GM10847 (cell line): Measurements from ENCODE around the gene PPP1R26.

Source experiments
- POLR2A ChIP-seq: IDR thresholded peaks from 2 replicates; pipeline ENCODE4 v1.6.1; 2011; ENCODE audit not compliant: insufficient read length; ENCODE audit errors: extremely low read depth

PPP1R26 gene

DNA sequence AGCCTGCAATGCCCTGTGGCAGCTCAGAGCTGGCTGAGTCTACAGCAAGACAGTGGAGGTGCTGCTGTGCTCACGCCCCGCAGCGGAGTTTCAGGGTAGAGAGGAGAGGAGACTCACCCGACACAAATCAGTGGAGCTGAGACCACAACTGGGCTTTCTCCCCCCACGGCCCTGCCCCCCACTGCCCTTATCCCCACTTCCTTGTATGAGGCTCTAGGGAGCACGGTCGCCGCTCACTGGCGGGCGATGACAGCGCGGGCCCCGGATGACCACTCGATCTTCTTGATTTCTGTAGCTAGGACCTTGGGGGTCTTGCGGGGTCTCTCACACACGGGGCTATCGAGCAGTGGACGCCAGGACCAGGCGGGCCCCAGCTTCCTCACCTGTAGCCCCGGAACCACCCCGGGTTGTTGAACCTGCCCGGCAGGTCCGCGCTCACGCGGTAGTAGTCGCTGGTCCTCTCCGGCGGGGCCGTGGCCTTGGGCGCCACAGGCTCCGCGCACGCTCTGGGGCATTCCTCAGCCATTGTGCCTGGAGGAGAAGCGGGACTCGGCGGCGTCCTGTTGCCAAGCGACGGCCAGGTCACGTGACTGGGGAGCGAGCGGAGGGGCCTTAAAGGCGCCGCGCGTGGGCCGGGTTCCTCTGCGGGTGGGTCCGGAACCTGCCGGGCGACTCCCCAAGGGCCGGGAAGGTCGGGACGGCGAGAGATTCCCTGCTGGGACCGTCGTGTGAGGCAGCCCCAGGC, 19.9 kb downstream of the PPP1R26 start:
- no peak for TF ChIP-seq POLR2A

GRCh38 chr9:135500071-135500524, 20.5 kb downstream of the PPP1R26 start:
- no peak for TF ChIP-seq POLR2A

DNA sequence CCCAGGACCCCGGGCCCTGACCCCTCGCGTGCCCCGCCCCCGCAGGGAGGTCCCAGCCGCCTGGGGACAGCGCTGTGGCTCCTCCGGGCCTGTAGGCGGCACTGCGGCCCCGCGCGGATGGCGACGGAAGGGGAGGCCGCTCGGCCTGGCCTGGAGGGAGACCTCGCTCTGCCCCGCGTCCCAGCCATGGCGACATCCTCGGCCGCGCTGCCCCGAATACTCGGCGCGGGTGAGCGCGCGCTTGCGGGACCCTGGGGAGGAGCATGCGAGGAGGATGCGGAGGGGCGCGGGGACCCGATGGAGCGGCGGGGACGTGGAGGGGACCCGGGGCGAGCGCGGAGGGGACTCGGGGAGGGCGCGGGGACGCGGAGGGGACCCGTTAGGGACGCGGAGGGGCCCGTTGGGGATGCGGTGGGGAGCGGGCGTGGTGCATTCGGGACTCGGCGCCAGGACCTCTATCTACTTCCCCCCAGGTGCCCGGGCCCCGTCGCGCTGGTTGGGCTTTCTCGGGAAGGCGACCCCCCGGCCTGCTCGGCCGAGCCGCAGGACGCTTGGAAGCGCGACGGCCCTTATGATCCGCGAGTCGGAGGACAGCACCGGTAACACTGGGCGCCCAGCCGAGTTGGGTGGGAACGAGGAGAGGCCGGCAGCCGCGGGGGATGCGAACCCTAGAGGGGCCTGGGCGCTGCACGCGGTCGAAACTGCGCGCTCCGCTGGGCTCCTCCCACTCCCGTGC, 21.1 kb downstream of the PPP1R26 start, which contains the start of gene MRPS2:
MRPS2 (plus strand) TSS at position 158 of the 736 bp plus-strand sequence; CDS start at position 187, 29 bp downstream.
- TF ChIP-seq POLR2A = peak; percentile 81

DNA sequence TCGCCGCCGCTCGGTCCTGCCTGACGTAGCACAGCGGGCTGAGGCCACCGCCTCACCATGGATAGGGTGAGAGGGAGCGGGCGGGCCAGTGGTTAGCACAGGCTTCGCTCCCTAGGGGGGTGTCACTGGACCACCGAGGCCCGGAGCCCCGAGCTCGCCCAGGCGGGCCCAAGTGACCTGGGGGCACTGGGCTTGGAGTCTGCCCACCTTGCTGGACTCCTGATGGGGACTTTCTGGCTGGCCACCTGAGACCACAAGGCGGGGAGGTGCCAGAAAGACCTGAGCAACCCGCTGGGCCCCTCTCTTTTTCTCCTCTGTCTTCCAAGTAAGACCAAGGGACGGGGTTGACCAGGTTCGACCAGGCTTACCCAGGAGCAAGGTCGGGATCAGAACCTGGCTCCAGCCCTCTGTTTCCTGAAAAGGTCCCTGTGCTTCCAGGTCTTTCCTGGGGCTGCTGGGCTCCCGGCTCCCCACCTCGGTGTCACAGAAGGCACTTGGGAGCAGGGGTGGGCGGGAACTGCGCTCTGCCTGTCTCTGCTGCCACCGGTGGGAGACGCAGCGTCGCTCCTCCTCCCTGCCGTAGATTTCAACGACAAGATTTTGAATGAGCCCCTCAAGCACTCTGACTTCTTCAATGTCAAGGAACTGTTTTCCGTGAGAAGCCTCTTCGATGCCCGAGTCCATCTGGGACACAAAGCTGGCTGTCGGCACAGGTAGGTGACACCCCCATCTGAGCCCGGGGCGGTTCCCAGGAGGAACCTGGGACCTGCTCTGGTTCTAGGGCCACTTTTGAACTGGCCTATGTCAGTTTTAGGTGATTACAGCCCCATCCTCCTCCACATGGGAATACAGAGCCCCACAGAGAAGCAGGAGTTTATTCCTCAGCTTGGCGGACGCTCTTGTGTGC, 21.9 kb downstream of the PPP1R26 start:
- TF ChIP-seq POLR2A = no peak

DNA sequence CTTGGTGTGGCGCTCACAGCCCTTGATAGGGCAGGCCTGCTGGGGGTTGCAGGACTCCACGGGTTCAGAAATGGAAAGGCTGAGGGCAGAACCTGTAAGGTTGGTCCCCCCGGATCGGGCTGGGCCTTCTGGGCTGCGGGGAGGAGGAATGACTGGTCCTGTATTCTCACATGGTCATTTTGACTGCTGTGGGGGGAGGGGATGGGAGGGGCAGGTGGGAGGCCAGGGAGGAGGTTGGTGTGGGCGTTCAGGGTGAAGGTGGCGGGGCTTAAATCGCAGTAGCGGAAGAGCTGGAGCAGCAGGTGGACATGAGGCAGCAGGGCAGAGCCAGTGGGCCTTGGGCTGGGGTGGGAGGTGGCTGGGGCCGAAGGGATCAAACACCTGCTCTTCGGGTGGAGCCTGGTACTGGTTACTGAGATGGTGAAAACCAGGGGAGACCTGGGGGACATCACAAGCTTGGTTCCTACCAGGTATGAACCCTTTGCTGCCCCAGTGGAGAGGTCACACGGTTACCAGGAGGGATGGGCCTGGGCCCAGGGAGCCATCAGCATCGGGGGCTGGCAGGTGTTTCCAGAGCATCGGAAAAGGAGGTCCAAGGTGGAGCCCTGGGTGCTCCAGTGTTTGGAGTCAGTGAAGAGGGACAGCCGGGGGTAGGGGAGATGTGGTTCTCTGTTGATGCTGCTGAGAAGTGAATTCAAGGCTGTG, 22.7 kb downstream of the PPP1R26 start:
- no peak for TF ChIP-seq POLR2A

- no peak for TF ChIP-seq POLR2A
Measured at GRCh38 chr9:135502873-135503321, 23.3 kb downstream of the PPP1R26 start.

DNA sequence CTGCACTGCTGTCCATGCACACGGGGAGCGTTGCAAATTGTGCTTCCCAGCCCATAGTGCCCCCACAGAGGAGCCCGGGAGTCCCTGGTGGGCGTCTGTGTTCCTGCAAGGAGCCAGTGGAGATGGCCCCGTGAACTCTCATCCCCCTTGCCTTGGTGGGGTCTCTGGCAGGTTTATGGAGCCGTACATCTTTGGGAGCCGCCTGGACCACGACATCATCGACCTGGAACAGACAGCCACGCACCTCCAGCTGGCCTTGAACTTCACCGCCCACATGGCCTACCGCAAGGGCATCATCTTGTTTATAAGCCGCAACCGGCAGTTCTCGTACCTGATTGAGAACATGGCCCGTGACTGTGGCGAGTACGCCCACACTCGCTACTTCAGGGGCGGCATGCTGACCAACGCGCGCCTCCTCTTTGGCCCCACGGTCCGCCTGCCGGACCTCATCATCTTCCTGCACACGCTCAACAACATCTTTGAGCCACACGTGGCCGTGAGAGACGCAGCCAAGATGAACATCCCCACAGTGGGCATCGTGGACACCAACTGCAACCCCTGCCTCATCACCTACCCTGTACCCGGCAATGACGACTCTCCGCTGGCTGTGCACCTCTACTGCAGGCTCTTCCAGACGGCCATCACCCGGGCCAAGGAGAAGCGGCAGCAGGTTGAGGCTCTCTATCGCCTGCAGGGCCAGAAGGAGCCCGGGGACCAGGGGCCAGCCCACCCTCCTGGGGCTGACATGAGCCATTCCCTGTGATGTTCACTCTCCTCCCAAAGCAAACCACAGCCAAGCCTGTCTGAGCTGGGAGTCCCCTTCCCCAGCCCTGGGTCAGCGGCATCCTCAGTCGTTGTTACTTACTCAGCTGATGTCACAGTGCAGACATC, 24.0 kb downstream of the PPP1R26 start:
- TF ChIP-seq POLR2A = no peak

DNA sequence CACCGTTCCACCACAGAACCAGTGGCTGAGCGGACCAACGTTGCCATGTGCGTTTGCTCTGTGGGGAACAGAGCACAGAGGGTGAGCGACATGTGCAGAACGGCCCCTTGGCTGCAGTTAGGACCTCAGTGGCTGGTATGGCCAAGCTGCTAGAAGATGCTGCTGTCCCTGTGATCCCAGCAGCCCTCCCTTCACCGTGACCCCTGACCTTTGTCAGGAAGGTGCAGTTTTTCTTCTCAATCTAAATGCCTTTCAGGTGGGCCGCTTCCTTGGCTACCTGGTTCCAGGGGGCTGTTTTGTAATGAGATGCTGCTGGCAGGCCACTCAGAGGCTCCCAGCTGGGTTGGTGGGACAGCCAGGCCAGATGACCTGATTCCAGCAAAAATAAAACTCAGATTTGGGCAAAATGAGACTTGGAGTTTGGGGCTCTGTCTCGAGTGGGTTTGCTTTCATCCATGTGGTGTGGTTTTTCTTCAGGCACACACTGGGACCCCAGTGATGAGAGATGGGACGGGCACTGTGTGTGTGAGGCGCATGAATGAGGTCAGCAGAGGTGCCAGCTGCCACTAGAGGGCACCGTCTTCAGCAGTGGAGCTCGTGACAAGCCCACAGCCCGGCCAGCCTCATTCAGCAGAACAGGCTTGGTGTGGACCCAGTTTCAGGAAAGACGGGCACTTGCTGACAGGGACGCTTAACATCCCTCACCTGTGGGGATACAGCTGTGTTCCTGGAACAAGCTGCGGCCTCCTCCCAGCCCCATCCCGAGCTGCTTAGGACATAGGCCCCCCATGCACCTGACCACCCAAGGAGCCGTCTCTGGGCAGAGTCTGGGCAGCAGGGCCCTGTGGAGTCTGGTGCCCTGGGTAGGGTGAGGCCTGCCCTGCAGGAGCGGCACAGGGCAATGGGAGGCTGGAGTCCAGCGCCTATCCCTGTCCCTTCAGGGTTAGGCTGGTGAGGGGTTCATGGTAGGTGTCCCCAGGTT, 25.0 kb downstream of the PPP1R26 start:
- no peak for TF ChIP-seq POLR2A

DNA sequence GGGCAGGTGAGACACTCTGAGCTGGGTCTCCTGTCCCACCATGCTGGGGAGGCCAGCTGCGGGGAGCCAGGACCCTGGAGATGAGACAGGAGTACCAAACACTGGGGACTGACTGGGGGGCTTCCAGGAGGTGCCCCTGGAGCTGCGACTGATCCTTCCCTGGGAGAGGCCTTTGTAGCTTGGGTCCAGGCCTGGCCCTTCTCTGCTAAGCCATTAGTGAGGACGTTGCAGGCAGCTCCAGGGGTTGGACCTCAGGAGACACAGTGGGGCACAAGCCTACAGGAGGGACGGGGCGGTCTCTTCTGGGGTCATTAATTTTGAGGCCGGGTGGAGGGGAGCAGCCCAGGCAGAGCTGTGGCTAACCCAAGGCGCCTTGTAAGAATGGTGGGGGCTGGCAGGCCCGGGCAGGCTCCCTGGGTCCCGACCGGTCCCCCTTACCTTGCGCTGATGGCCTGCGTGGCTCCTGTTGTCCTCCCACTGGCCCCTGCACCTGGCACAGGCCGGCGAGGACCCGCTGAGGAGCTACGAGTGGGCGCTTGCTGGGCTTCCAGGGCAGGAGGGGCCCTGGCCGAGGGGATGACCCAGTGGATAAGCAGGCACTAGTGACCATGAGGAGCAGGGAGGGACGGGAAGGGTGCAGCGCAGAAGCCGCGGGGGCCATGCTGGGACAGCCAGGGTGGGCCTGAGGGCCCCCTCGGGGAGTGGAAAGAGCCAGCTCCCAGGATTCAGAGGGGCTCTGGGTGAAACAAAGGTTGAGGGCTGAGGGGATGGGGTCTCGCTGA, 26.0 kb downstream of the PPP1R26 start:
- no peak for TF ChIP-seq POLR2A

- TF ChIP-seq POLR2A = no peak
Measured at GRCh38 chr9:135506327-135507103, 26.9 kb downstream of the PPP1R26 start.

DNA sequence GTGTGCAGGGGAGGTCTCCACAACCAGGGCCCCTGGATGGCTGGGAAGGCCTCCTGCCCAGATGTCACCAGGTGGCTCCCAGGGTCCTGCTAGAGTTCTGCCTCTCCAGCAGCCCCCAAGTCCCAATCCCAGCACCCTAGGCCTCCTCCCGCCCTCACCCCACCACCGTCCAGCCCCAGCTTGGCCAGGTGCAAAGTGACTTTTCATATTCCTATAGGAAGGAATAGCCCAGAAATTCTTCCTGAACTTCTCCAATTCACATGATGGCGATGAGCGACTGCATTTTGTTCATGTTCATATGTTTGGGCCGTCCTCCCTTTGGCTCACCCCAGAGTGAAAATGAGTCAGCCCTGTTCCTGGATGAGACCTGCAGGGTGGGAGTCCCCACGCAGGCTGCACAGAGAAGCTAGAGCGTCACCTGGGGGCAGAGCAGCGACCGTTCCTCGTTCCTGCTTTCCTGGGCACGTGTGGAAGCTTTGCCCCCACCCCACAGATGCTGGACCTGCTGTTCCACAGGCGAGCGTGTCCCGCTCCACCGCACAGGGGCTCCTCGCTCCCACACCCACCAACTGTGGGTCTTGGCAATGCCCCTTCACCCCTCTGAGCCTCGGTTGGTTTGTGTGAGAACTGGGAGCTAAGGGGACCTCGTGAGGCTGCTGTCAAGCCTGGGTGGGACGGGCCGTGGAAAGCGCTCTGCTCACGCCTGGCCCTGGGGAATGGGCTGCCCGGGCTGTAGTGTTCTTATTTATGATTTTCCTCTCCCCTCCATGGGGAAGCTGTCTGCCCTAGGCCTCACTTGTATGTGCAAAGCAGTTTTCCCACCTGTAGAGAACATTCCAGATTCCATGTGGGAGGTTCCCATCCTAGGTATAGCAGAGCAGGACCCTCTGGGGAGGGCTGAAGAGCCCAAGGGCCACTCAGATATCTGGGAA, 27.8 kb downstream of the PPP1R26 start:
- no peak for TF ChIP-seq POLR2A
